OCI-LY1 (cell line): ENCODE measurements around the gene ARID3C.

Source experiments
- CTCF ChIP-seq: fragments of 200-600 bp; sonication (generic), shearing (Covaris generic); IDR thresholded peaks from 2 replicates; pipeline ENCODE4 v1.5.1; 2017; ENCODE audit warnings: mild to moderate bottlenecking, antibody characterized with exemption, low read length, moderate library complexity, mixed read lengths
- EZH2 ChIP-seq: fragments of 200-600 bp; sonication (generic), shearing (Covaris generic); IDR thresholded peaks from 2 replicates; pipeline ENCODE4 v1.8.0; 2017; ENCODE audit warnings: borderline replicate concordance, mixed run types, mild to moderate bottlenecking, antibody characterized with exemption, low read length, moderate library complexity, mixed read lengths

- TF ChIP-seq CTCF (no peak), EZH2 (no peak)
These were observed 8.5 kb downstream of the ARID3C start, which contains the start of gene DCTN3 for GRCh38 chr9:34620061-34620994.
